ENCODE data around the gene SERPINA6. TPM values are rescaled to one million over a fixed set of nuclear protein-coding genes. Genes with fewer than 3 reads are reported as not detected.

The SERPINA6 gene
- total RNA-seq, 1 experiment from 2014 or later = not detected

GRCh38 chr14:94282991-94283723 is 40.0 kb downstream of the SERPINA6 start:
- TF ChIP-seq ATF3 (IDR thresholded peaks at IDR 0.05) (no peak), MAX (IDR thresholded peaks at IDR 0.05) (no peak), REST (IDR thresholded peaks at IDR 0.05; ENCODE audit: low read depth) (no peak), POLR2AphosphoS5 (IDR thresholded peaks at IDR 0.05; ENCODE audit: low read depth, low read length) (no peak), CEBPB (IDR thresholded peaks at IDR 0.05; ENCODE audit: low read depth) (no peak), TCF7L2 (IDR thresholded peaks at IDR 0.05; ENCODE audit: borderline replicate concordance, extremely low read depth, insufficient read depth, insufficient read length) (no peak), EZH2phosphoT487 (IDR thresholded peaks at IDR 0.05; ENCODE audit: borderline replicate concordance) (no peak), YY1 (IDR thresholded peaks at IDR 0.05; ENCODE audit: extremely low read depth, insufficient replicate concordance, low read depth, low read length) (no peak), ELF1 (IDR thresholded peaks at IDR 0.05; ENCODE audit: borderline replicate concordance, low read depth) (no peak), CBX3 (IDR thresholded peaks at IDR 0.05; ENCODE audit: low read depth) (no peak), CTCF (IDR thresholded peaks at IDR 0.05 in 2 of 3, conservative IDR thresholded peaks at IDR 0.05 in 1 of 3; ENCODE audit: borderline replicate concordance in 1 of 3, insufficient read depth in 1 of 3, low read depth in 2 of 3, low read length in 2 of 3) (no peak), FOSL1 (IDR thresholded peaks at IDR 0.05; ENCODE audit: low read depth) (no peak), RAD21 (IDR thresholded peaks at IDR 0.05; ENCODE audit: low read depth) (no peak), EGR1 (IDR thresholded peaks at IDR 0.05; ENCODE audit: low read depth) (no peak), SIN3A (IDR thresholded peaks at IDR 0.05; ENCODE audit: low read depth) (no peak), ZFX (IDR thresholded peaks at IDR 0.05) (no peak), EZH2 (IDR thresholded peaks at IDR 0.05) (no peak)
- Histone ChIP-seq H3K79me2 (ENCODE audit: insufficient read depth, low read length) (no peaks in the 10 kb centered on the region), H3K4me2 (ENCODE audit: low read length) (no peak overlapping the region), H2AFZ (ENCODE audit: low read depth, low read length, poor library complexity, severe bottlenecking) (no peak overlapping the region), H3K9ac (ENCODE audit: low read length) (no peak overlapping the region), H3K27me3 (ENCODE audit: insufficient read depth, low read length) (no peaks in the 10 kb centered on the region), H3K4me3 (replicated peaks in 1 of 2; ENCODE audit: low read depth in 1 of 2, low read length in 2 of 2) (no peak overlapping the region), H3K4me1 (ENCODE audit: control insufficient read depth in 1 of 2, insufficient read depth in 2 of 2, low read length in 2 of 2) (no peaks in the 10 kb centered on the region), H4K20me1 (ENCODE audit: insufficient read depth) (no peaks in the 10 kb centered on the region), H3K9me3 (ENCODE audit: control insufficient read depth in 1 of 2, insufficient read depth in 1 of 2, low read depth in 1 of 2, low read length in 2 of 2) (no peaks in the 10 kb centered on the region), H3K36me3 (ENCODE audit: control insufficient read depth in 1 of 2, insufficient read depth in 2 of 2, low read length in 2 of 2) (no peaks in the 10 kb centered on the region), H3K27ac (ENCODE audit: low read depth, low read length) (no peak overlapping the region), H3K9me2 (ENCODE audit: insufficient read depth) (no peaks in the 10 kb centered on the region)
- intact Hi-C loops (cut with micrococcal nuclease) = no loop called here
- CTCF ChIA-PET = no interaction called here
- ATAC-seq = no peak
- no TSS peak for BruUV-seq (replicated peaks)
- POLR2A ChIA-PET = no interaction called here
- RAD21 ChIA-PET (ENCODE audit: low non-redundant PET in 1 of 2, low total read pairs in 2 of 2, uncharacterized antibody in 2 of 2, unreplicated experiment in 2 of 2) = no interaction called here
- DNase-seq (ENCODE audit: low read depth, low spot score) = no peak

All from HCT116 (cell line).